Endothelial cell (in vitro differentiated cells): ENCODE data around the gene AHI1. TPM values are rescaled to one million over a fixed set of nuclear protein-coding genes. Genes with fewer than 3 reads are reported as not detected.

Experiments used
- DNase-seq: peaks from one replicate; pipeline ENCODE4 v3.0.0; 2021; ENCODE audit warnings: low spot score
- H3K27ac Mint-ChIP-seq: one replicate; pipeline ENCODE4 v1.8.0; 2021; ENCODE audit warnings: mixed read lengths, inconsistent platforms; ENCODE audit not compliant: unreplicated experiment
- H3K27me3 Mint-ChIP-seq: one replicate; pipeline ENCODE4 v1.8.0; 2021; ENCODE audit warnings: mild to moderate bottlenecking, moderate library complexity, mixed read lengths, inconsistent platforms; ENCODE audit not compliant: unreplicated experiment
- H3K36me3 Mint-ChIP-seq: one replicate; pipeline ENCODE4 v1.8.0; 2021; ENCODE audit warnings: mild to moderate bottlenecking, low read depth, mixed read lengths, inconsistent platforms; ENCODE audit not compliant: unreplicated experiment
- H3K4me1 Mint-ChIP-seq: one replicate; pipeline ENCODE4 v1.8.0; 2021; ENCODE audit warnings: mild to moderate bottlenecking, mixed read lengths, inconsistent platforms; ENCODE audit not compliant: unreplicated experiment
- H3K4me3 Mint-ChIP-seq: one replicate; pipeline ENCODE4 v1.8.0; 2021; ENCODE audit warnings: mild to moderate bottlenecking, mixed read lengths, inconsistent platforms; ENCODE audit not compliant: unreplicated experiment
- H3K9me3 Mint-ChIP-seq: one replicate; pipeline ENCODE4 v1.8.0; 2021; ENCODE audit warnings: mixed read lengths, inconsistent platforms; ENCODE audit not compliant: unreplicated experiment
- CTCF ChIP-seq: fragments of 200-600 bp; sonication (generic); IDR thresholded peaks from one replicate; pipeline ENCODE4 v1.5.0; 2021; ENCODE audit warnings: antibody characterized with exemption; ENCODE audit not compliant: unreplicated experiment
- total RNA-seq: library from RNA; stranded (reverse); fragmentation: NEBNext Ultra II Directional; extraction: Animal tissue kit (Norgen Biotek cat#: 25700); gene quantifications from one replicate; pipeline ENCODE4 v1.2.1, GENCODE V29; 2021; ENCODE audit not compliant: unreplicated experiment

AHI1 gene
- total RNA-seq, 1 donor from 2014 or later = 12.6 TPM

GRCh38 chr6:135319819-135320218 lies 177.7 kb downstream of the AHI1 start:
- no peak overlapping the region for H3K4me3 Mint-ChIP-seq

GRCh38 chr6:135318738-135319469 lies 178.6 kb downstream of the AHI1 start:
- no peak for TF ChIP-seq CTCF
- Mint-ChIP-seq H3K4me1 (peaks cover 39% of the 10 kb centered on the region), H3K36me3 (no peaks in the 10 kb centered on the region), H3K9me3 (no peaks in the 10 kb centered on the region), H3K27me3 (peaks cover 4% of the 10 kb centered on the region), H3K4me3 (no peak overlapping the region), H3K27ac (no peak overlapping the region)
- DNase-seq = no peak

More at GRCh38 chr6:135319819-135320218, 177.7 kb downstream of the AHI1 start:
- Mint-ChIP-seq H3K27me3 (peaks cover 4% of the 10 kb centered on the region), H3K27ac (no peak overlapping the region), H3K4me1 (peaks cover 37% of the 10 kb centered on the region), H3K36me3 (no peaks in the 10 kb centered on the region), H3K9me3 (no peaks in the 10 kb centered on the region)
- no peak for DNase-seq
- TF ChIP-seq CTCF = no peak

GRCh38 chr6:135314543-135314942 lies 183.0 kb downstream of the AHI1 start:
- Mint-ChIP-seq H3K4me3 (no peak overlapping the region), H3K27ac (no peak overlapping the region), H3K9me3 (no peaks in the 10 kb centered on the region), H3K4me1 (peaks cover 19% of the 10 kb centered on the region), H3K36me3 (no peaks in the 10 kb centered on the region), H3K27me3 (peaks cover 2% of the 10 kb centered on the region)
- DNase-seq = no peak
- TF ChIP-seq CTCF = peak; percentile 14

- Mint-ChIP-seq H3K36me3 (no peaks in the 10 kb centered on the region), H3K27me3 (peaks cover 2% of the 10 kb centered on the region), H3K4me1 (peaks cover 15% of the 10 kb centered on the region), H3K4me3 (no peak overlapping the region), H3K9me3 (no peaks in the 10 kb centered on the region), H3K27ac (no peak overlapping the region)
- DNase-seq = no peak
- no peak for TF ChIP-seq CTCF
These were observed 185.9 kb downstream of the AHI1 start for GRCh38 chr6:135311446-135312200.

- peaks cover 14% of the 10 kb centered on the region for H3K4me1 Mint-ChIP-seq
- no peaks in the 10 kb centered on the region for H3K27me3 Mint-ChIP-seq
- TF ChIP-seq CTCF = no peak
- no peaks in the 10 kb centered on the region for H3K36me3 Mint-ChIP-seq
- H3K4me3 Mint-ChIP-seq = no peak overlapping the region
- H3K9me3 Mint-ChIP-seq = no peaks in the 10 kb centered on the region
- H3K27ac Mint-ChIP-seq = no peak overlapping the region
- no peak for DNase-seq
These were observed 187.2 kb downstream of the AHI1 start for GRCh38 chr6:135310291-135310690.
